HG03520 (cell line): ENCODE results near the gene TCERG1L.
"Not testable (repeated sequence)": the region's sequence is repeated elsewhere in the genome, so short reads cannot be mapped to it uniquely, and the experiment has no call there.

Source experiments
- ATAC-seq: cut with Tn5 transposase; IDR thresholded peaks from one replicate; pipeline ENCODE4 v1.9.1; 2021; ENCODE audit warnings: mild to moderate bottlenecking, moderate library complexity; ENCODE audit not compliant: unreplicated experiment

TCERG1L gene

DNA sequence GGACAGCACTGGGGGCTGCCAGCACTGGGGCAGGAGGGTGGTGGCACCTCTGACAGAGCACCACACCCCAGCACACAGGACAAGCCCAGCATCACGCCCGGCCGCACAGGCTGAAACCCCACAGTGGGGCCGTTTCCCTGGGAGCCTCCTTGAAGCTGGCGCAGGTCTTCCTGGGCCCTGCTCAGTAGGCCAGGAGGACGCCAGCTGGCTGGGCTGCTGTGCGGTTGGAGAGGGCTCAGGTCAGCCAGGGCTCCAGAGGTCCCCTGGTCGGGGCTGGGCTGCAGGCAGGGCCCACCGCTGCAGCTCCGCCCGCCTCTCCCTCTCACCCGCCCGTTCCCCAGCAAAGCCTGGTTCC is 137.3 kb downstream of the TCERG1L start:
- ATAC-seq, result no peak

DNA sequence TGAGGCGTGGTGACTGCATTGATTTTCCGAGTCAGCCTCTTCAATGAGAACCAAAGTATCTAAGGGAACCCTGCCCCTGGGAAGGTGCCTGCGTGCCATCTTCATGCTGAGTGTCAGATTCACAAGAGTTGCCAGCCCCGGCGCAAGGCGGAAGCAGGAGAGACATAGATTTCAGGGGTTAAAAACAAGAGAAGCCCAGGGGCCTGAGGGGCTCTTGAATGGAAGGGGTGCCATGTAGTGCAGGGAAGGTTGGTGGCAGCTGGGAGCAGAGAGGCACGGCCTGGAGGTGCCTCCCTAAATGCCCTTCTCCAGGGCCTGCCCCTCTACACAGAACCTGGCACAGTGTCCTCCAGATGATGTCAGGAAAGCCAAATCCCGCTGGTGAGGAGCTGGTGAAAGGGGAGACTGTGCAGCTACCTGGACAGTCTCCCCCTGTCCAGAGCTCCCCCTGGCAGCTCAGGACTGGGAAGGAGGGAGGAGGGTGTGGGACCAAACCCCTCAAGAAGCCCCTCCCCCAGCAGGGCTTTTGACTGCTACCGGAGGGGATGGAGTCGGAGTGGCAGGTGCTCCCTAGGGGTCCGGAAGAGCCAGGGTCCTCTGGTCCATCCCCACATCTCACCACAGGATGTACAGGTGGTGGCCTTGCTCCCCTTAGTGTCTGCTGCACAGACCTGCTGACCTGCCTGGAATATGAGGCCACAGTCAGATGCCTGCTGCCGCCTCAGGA is 137.9 kb downstream of the TCERG1L start:
- ATAC-seq, result no peak

DNA sequence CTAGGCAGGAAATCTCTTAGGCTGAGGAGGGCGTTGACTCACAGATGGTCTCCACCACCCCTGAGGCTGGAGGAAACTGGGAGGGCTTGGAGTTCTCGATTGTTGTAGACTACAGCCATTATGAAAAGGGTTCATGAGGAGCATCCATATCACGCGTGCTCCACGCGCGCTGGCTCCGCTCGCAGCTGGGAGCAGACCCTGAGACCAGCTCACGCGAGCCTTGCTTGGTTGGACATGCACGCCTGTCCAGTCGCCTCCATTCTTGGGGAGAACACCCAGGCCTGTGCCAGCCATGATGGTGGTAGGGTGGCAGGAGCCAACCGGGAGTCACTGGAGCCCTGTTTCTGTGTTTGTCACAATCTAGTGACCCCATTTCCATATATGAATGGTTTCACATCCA is 139.1 kb downstream of the TCERG1L start:
- no peak for ATAC-seq

DNA sequence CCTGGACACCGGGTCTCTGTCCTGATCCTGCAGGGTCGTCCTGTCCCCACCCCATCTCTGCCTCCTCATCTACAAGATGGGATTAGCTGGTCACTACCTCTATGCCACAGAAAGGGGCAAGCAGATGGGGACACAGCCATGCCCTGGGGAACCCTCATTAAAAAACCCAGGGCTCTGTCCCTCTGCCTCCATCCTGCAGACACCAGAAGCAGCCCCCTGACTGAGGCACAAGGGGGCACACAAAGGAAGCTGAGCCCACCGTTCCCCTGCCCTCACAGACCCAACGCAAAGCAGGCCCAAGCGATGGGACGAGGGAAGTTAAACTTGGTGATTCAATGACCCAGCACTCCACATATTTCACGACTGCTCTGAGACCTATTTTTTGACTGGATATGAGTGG is 142.4 kb downstream of the TCERG1L start:
- ATAC-seq, result no peak

DNA sequence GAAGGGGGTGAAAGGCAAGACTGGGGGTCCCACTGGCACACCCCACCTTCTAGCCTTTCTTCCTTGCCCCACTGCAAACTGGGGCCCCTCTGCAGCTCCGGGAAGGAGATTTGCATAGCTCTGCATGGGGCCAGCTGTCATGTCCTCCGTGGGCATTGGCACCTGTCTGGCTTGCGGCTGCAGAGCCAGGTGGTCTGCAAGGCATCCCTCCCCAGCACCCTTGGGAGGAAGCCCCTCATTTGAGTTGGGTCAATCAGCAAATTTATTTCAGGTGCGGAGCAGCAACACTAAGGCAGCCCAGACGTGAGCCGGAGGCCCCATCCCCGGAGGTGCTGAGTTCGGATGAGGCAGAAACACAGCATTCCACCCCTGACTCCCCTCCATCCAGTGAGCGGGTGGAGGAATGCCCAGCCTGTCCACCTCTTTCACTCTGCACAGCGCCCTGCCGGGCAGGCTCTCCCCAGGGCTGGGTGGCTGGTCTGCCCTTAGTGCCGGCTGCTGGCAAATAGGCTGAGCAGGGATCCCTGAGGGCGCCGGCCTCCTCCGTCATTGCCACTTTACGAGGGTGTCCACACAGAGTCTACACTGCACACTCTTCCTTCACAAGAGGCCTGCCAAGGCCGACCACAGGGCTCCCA is 143.2 kb downstream of the TCERG1L start:
- no peak for ATAC-seq

DNA sequence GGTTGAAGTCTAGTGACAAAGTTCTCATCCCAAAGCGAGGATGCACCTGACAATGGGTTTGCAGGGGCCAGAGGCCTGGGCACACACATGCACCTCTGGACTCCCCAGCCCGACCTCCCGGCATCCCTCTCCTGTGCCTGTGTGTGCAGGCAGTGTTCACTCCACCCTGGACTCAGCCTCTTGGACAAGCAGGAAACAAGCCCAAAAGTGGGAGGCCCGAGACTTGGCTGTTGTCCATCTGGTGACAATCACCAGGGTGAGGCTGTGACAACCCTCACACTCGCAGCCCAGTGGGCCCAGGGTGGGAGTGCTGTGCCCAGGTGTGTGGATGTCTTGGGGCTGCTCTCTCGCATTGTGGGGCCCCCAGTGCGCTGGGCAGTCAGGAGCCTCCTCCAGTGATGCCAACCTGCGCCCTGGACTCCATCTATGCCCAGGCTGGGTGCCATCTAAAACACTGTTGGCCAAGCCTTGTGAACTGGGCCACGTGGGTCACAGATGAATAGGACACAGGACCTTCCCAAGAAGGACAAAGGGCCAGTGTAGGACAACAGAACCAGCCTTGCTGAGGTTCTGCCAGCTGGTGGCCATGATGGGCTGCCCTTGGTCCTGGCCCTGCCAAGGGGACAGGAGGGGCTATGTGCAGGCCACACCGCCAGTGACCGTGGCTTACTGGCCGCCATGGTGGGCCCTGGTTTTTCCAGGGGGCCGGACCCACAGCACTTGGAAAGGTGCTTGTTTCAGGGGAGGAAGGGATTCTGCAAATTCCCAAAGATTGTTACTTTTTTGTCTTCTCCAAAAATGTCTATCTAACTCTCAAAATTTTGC is 144.3 kb downstream of the TCERG1L start:
- no peak for ATAC-seq

DNA sequence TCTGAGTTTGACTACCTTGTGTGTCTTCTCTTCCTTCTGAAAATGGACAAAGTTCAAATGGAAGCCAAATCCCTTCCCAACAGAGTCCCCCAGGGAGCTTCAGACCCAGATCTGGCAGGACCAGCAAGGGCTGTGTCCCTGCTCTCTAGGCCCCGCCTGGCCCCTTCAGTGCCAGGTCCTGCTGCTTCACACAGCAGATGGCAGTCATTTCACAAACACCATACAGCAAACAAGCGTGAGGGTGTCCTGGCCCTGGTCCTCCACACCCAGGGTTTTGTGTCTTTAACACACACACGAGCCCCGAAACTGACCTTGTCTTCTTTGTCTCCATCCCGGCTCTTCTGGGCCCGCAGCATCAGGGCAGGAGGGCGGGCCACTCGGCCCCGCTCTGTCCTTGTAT is 145.0 kb downstream of the TCERG1L start:
- ATAC-seq, result no peak

DNA sequence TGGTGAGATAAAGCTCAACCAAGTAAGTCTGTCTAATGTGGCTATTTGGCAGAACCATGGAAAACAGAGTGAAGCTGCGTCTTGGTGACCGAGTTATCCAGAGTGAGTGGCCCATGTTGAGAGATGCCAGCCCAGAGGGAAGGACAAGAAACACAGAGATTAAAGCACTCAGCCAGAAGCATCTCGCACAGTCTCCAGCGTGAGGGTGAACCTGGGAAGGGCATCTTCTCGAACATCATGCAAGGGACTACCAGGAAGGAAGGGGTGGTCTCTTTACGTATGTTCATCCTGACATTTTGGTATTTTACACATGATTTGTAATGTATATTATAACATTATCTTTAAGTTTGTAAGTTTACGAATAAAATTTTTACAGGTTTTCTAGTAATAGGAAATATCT is 146.4 kb downstream of the TCERG1L start:
- no peak for ATAC-seq

DNA sequence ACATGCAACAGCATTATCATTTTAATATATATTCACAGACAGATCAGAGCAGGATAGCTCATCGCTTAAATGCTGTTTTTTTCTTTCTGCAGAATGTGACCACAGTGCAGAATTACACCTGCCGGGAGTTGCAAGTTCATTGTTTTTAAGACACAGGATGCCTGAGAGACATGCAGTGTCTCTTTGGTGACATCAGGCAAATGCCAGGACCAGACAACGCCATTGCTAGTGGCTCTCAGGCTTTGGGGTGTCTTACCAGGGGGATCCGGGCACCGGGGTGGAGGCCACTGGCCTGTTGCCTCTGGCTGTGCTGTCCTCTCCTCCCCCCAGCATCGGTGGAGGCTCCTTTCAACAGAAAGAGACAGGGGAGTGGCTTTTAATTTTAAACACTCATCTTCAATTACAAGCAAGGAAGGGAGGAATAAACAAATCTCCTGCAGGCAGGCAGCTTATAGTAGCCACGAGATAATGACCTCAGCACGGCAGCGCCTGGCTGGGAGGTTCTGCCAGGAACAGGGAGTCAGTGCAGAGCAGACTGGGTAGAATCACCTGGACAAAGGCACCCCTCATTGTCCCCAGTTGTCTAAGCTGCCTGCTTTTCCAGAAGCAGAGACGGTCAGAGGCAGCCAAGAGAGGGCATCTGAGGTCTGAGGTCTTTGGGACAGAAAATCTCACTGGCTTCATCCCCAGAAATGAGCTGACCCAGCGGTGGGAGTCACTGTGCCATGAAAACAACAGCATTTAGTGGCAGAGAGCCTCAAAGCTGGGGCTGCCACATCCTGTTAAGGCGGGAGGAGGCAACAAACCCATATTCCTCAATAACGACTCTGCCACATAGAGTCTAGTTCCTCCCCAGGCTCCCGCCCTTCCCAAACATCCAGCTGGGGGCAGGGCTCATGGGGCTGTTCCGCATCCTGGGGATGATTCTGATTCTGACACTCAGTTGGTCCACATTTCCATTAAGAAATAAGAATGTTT is 148.4 kb downstream of the TCERG1L start:
- no peak for ATAC-seq

DNA sequence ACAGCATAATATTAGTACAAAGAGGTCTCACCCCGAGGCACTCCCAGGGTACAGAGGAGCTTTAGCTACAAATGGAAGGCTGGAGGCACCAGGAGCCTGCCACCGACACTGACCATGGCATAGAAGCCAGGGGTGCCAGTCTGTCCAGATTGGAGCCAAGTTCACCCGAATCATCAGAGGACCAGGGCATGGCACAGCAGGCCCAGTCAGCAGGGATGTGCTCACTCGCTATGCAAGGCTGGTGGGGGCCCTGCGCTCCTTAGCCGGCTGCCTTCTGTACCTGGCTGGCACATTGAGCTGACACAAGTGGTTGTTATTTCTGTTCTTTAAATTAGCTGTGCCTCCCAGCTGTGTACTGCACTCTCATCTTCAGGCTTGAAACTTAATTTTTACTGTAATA is 149.3 kb downstream of the TCERG1L start:
- no peak for ATAC-seq

DNA sequence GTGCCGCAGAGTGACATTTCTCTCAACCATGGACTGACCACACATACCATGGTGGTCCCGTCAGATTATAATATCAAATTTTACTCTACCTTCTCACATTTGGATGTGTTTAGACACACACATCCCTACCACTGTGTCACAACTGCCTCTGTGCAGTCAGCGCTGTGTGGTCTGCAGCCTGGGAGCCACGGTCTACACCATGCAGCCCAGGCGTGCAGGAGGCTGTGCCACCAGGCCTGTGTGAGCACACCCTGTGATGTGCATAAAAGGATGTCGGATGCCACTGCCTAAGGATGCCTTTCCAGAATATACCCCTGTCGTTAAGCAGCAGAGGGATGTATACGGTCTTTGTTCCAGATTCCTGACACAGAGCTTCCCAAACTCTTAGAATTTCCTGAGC is 150.4 kb downstream of the TCERG1L start:
- no peak for ATAC-seq

DNA sequence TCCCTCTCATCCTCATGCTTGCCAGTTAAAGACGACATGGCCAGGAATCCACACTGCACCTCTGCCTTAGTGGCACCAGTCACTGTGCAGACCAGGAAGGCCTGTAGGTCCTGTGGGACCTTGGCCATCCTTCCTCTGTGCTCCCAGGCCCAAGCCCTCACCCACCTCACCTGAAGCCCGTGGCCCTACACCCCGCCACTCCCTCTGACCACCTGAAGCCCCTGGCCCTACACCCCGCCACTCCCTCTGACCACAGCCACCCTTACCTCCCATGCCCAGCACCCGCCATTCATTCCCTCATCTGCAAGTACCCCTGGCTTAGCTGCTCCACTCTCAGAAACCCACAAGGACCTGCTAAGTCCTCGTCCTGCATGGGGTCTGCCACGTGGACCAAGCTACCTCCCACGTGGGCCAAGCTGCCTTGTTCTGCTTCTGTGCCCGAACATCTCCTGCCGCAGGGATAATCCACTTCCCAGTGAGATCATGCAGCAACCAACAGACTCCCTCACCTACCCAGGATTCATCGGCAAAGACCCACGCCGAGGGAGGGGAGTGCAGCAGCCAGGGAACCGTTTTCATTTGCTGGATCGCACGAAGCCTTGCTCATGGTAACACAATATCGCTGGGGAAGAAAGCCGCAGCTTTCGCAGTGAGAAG is 151.2 kb downstream of the TCERG1L start:
- ATAC-seq, result no peak

DNA sequence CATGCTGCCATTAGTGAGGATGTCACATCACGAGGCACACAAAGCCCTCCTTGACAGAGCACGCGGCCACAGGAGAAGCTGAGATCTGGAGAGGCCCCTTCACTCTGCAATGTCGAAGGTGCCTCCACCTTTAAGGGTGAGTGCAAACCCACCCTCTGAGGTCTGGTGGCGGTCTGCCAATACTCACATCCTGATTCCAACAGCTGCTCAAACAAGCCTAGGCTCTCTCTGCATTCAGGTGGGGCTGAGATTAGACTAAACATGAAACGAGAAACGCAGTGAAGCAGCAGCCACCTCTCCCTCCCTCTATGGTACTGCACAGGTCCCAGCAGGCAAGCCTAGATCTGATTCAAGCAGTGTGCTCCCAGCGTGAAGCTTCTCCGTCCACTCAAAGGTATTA is 151.8 kb downstream of the TCERG1L start:
- no peak for ATAC-seq

DNA sequence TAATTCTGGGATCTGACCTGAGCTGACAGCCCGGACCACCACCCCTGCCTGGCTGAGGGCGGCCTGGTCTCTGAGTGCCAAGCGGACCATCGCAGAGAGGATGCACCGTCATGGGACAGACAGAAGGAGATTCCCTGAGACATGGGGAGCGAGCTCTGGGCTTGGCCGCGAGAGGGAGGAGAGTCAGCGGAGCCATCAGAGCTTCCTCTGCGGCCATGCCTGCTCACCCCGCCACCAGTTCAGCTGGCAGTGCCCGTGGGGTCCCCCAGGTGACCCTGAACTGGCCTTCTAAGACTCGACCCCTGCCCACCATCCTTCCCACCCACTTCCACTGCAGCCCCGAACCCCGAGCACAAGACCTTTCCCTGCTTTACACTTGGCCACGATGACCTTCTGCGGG is 152.8 kb downstream of the TCERG1L start:
- no peak for ATAC-seq

DNA sequence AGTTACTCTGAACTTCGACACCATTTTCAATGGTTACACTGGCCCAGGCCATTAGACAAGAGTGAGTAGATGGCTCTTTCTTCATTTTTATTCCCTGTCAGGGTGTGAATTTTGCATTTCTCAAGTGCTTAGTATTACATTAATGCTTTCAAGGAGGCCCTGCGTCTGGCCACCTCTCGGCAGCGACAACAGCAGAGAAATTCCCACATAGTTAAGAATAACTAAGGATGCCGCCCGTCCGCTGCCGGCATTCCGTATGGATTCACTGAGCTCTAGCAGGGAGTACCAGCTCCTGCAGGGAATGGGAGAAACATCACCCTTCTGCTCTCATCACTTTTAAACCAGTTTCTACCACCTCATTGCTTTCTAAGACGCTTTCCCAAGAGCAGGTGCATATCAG is 153.6 kb downstream of the TCERG1L start:
- ATAC-seq, result no peak

DNA sequence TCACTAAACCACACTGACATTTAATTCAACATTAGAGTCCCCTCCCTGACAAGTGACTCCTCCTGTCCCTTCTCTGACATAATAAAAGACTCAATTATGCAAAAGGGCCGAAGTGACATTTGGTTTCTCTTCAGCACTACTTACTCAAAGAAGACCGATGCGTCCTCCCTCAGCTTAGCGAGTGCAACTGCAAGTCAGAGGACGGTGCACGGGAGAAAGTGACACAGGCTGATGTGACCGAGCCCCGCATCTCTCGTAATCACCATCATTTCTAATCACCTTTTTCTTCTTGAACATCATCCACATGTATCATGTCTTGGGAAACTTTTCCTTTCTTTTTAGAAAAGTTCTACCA is 155.7 kb downstream of the TCERG1L start:
- ATAC-seq, result no peak

DNA sequence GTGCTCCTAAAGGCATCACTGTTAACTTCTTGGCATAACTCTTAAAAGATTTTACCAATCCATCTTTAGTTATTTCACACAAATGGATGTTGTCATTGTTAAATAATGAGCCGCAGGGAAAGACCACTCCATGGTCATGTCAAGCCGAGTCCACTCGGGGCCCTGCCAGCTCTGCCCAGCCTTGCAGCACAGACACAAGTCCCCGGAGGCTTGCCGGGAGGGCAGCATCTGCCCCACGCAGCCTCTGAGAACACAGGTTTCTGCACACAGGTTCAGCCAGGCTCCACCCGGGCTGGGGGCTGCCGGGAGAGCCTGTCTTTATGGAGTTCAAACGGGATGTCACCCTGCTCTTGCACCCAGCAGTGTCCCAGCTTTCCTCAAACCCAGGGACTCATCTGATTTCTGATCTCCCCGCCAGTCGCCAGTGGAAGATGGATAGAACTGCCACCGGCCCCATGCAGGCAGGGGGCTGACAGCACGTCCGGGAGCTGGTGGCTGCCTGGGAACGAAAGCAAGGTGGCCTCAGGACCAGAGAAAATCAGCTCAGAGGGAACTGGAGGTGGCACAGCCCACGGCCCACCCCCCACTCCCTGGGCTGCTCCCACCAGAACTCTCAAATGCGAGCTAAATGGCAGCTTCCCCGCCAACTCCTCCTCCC is 156.2 kb downstream of the TCERG1L start:
- ATAC-seq, result no peak

DNA sequence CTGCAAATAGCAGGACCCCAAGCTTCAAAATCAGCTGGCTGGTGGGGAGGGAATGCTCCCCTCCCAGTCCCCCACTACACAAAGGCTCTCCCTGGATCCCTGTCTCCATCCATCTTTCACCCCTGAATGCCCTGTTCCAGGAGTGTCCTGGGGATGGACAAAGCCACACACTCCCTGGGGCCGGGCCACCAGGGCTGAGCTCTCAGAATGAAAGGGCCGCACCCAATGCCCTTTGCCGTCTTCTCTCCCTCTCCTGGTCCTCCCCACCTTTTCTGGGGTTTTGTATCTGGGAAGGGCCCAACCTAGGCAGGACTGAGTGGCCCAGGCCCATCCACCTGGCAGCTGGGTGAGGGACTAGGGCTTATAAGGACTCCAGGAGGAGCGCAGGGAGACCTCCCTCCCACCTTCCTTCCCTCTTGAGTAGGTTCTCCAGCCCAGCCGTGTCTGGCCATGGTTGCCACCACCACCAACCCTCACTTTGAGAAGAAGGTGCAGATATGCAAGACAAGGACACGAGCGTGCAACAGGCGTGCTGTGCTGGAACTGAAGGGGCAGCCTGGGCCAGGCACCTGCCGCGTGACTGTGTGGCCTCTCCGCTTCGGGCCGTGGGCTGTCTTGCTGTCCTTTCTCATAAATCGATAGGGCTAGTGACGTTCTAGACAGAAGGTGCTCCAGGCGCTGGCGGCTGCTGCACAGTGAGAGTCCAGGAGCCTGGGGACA is 157.1 kb downstream of the TCERG1L start:
- ATAC-seq, result no peak

DNA sequence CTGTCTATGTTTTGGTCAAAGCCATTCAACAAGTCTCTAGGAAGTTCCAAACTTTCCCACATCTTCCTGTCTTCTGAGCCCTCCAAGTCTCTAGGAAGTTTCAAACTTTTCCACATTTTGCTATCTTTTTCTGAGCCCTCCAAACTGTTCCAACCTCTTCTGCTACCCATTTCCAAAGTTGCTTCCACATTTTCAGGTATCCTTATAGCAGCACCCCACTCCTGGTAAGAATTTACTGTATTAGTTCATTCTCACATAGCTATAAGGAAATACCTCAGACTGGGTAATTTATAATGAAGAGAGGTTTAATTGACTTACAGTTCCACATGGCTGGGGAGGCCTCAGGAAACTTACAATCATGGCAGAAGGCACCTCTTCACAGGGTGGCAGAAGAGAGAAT is 159.1 kb downstream of the TCERG1L start:
- not testable (repeated sequence) for ATAC-seq
